GM13976 (cell line): ENCODE results near the gene SLC16A6.

Source experiments
- DNase-seq: peaks from one replicate; pipeline ENCODE4 v3.0.0; 2012; ENCODE audit warnings: low spot score
- in situ Hi-C: fragments of 300-500 bp; cut with MboI; formaldehyde crosslinking; loops from one replicate; pipeline ENCODE4 v1.12.0; 2022; ENCODE audit warnings: low sequenced_read_pairs, mixed read lengths, inconsistent platforms; ENCODE audit not compliant: unreplicated experiment
- TF ChIP-seq, protein P1 (sequence below): IDR thresholded peaks from 2 replicates; pipeline ENCODE4 v1.5.1; 2012; ENCODE audit warnings: borderline replicate concordance, mild to moderate bottlenecking; ENCODE audit not compliant: insufficient read depth; ENCODE audit errors: extremely low read depth, missing control alignments, control extremely low read depth

The SLC16A6 gene

DNA sequence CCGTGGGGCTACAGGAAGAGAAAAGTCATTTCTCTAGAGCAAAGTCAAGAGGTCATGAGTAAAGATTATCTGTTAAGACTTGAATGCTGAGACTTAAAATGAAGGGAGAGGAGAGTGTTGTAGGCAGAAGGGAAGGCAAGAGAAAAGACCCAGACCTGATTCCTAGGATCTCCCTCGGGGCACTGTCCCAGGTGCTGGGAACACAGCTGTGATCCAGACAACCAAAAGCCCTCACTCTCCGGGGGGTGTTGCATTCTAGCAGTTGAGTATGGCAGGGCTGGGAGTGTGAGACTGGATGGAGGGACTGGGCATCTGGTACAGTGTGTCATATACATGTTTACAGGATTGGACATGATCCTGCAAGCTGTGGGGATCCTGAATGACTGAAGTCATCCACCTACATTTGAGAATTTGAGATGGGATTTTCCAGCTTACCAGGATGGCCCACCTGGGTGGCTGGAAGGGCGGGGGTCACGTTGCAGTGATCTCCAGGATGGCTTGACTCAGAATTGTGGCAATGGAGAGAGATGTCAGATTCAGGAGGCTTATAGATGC is 29.5 kb upstream of the SLC16A6 start:
- in situ Hi-C loops: no loop called here
- TF ChIP-seq, protein P1, sequence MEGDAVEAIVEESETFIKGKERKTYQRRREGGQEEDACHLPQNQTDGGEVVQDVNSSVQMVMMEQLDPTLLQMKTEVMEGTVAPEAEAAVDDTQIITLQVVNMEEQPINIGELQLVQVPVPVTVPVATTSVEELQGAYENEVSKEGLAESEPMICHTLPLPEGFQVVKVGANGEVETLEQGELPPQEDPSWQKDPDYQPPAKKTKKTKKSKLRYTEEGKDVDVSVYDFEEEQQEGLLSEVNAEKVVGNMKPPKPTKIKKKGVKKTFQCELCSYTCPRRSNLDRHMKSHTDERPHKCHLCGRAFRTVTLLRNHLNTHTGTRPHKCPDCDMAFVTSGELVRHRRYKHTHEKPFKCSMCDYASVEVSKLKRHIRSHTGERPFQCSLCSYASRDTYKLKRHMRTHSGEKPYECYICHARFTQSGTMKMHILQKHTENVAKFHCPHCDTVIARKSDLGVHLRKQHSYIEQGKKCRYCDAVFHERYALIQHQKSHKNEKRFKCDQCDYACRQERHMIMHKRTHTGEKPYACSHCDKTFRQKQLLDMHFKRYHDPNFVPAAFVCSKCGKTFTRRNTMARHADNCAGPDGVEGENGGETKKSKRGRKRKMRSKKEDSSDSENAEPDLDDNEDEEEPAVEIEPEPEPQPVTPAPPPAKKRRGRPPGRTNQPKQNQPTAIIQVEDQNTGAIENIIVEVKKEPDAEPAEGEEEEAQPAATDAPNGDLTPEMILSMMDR: no peak
- no peak for DNase-seq

DNA sequence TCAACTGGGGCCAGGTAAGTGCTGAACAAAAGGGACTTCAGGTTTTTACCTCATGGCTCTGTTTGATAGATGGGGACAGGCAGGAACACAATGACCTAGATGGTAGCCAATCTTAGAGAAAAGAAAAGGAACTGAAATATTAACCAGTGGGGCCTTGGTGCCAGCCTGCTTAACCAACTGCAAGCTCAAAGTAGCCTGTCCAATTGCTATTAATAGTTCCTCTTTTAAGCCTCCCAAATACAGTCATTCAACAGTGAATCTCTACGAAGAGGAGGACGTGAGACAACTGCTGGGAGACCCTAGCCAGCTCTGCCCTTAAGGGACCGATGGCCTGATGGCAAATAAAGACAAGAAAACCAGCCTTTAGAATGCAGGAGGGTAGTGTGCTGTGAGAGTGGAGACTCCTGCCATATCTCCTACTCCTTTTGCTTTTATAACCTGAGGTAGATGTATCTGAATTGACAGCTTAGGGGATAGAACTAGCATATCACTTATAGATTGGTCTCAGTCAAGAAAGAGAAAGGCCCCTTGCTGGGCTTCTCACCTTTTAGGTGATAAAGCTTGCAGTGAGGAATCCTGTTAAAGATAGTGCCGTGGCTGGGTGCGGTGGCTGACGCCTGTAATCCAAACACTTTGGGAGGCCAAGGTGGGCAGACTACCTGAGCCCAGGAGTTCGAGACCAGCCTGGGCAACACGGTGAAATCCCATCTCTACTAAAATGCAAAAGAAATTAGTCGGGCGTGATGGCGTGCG is 28.7 kb upstream of the SLC16A6 start:
- in situ Hi-C loops: no loop called here
- DNase-seq: no peak
- TF ChIP-seq, protein P1: no peak

DNA sequence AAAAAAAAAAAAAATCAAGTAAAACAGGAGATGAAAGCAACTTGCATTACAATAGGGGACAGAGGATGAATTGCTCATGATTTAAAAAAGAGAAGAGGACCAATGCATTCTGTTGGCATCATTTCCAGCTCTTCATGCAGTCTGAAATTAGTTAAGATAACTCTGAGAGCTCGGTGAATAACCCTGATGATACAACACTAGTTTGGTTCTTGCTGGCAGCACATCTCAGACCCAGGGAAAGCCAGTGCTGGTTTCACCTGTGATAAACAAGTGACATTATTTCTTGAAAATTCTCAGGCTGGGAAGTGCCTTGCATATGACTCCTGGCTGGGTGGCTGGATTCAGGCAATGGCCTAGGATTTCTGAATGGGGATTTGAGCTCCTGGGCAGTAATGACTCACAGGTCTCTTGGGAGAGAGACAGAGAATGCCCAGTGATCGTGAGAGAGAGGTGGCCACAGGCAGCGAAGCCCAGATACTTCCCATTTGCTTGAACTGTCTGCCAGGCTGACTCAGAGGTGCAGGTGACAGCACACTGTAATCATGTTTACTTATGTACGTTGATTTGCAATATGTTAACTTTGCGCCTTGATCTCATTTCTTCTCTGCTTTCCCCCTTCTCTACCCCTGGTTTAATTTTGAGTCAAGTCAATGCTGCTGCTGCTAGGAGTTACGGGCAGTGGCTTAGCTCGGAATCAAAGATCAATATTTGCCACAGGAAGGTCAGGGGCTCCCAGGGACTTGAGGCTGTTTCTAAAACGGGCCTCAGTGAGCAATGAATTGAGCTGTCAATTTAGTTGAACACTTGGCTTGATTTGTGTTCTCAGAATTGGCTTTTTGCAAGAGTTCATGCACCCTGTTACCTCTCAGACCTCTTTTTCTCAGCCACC is 27.4 kb upstream of the SLC16A6 start:
- in situ Hi-C loops: no loop called here
- TF ChIP-seq, protein P1: no peak
- no peak for DNase-seq

DNA sequence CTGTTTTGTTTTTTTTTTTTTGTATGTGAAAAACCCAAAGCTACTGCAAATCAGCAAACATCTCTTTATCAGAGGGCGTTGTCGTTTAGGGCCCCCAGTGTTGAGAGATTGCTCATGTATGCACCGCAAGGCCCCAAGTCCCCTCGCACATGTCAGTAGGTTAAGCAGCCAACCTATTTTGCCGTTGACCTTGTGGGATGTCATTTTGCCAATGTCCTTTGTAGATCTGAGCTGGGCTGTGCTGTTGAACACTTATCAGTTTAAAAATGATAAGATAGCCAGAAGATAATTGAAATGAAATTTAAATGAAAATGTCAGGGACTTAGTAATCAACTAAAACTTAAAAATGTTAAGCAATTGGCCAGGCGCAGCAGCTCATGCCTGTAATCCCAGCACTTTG is 26.5 kb upstream of the SLC16A6 start:
- in situ Hi-C loops: no loop called here
- TF ChIP-seq, protein P1: no peak
- no peak for DNase-seq

DNA sequence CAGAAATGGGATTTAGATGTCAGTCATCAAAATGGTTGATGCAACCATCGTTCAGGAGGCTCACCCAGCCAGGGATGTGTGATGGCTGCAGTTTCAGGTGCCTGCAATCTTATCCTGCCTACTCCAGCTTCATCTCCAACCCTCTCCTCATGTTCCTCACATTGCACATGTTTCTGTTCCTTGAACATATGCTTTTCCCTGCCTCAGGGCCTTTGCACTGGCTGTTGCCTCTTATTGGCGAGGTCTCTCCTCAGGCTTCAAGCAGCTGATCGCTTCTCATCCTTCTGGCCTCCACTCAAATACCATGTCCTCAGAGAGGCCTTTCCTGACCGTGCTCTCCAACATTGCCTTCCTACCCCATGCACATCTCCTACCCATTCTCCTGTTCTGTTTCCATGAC is 25.0 kb upstream of the SLC16A6 start:
- TF ChIP-seq, protein P1: no peak

DNA sequence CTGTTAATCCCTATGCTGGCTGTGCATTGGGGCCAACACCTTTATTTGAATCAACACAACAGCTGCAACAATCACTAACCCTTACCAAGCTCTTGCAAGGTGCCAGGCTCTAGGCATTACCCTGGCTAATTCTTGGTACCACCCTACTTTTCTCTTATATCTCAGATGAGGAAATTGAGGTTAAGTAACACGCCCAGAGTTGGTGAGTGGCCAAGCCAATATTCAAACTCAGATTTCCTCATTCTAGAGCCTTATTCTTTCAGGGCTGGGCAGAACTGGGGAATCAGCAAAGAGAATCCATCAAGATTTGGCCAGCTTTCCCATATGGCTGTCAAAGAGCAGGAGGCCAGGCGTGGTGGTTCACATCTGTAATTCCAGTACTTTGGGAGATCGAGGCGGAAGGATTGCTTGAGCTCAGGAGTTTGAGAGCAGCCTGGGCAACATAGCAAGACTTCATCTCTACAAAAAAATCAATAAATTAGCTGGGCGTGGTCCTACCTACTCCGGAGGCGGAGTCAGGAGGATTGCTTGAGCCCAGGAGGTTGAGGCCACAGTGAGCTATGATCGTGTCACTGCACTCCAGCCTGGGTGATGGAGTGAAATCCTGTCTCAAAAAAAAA is 24.1 kb upstream of the SLC16A6 start:
- TF ChIP-seq, protein P1: no peak
- in situ Hi-C loops: no loop called here
- DNase-seq: no peak

More for the DNA sequence above, 25.0 kb upstream of the SLC16A6 start:
- in situ Hi-C loops: no loop called here
- DNase-seq: no peak
